ENCODE data around the gene COMMD1. TPM values are rescaled to one million over a fixed set of nuclear protein-coding genes. Genes with fewer than 3 reads are reported as not detected.

The COMMD1 gene
- total and polyA plus RNA-seq, 3 experiments from 2014 or later: 36.4 to 54.6 (median 41.2) TPM

GRCh38 chr2:62055724-62056336 is 150.4 kb downstream of the COMMD1 start:
- no peak overlapping the region for H3K27ac ChIP-seq (ENCODE audit: low read depth, low read length)
- H3K4me3 Mint-ChIP-seq: no peak overlapping the region
- no peaks in the 10 kb centered on the region for H3K27me3 Mint-ChIP-seq
- CTCF ChIA-PET: no interaction called here
- peaks cover 17 to 33% (median 26%) of the 10 kb centered on the region in 3 donors for H3K4me1 Mint-ChIP-seq
- H3K36me3 ChIP-seq (ENCODE audit: insufficient read depth, low read length): no peaks in the 10 kb centered on the region
- no peak overlapping the region for H3K27ac Mint-ChIP-seq
- H3K4me1 ChIP-seq (ENCODE audit: insufficient read depth, low read length): no peaks in the 10 kb centered on the region
- peaks cover 0 to 6% (median 1%) of the 10 kb centered on the region in 5 donors for H3K9me3 Mint-ChIP-seq
- no peaks in the 10 kb centered on the region for H3K27me3 ChIP-seq (ENCODE audit: insufficient read depth, low read length, poor library complexity, severe bottlenecking)
- H3K9me3 ChIP-seq (ENCODE audit: low read length): no peaks in the 10 kb centered on the region
- POLR2A ChIA-PET: no interaction called here
- no peak for DNase-seq
- H3K36me3 Mint-ChIP-seq: peaks cover 5 to 18% (median 16%) of the 10 kb centered on the region in 3 donors
- no peak overlapping the region for H3K4me3 ChIP-seq (ENCODE audit: low read length)

GRCh38 chr2:62056341-62056740 is 150.9 kb downstream of the COMMD1 start:
- H3K9me3 ChIP-seq (ENCODE audit: low read length): no peaks in the 10 kb centered on the region
- no peaks in the 10 kb centered on the region for H3K27me3 ChIP-seq (ENCODE audit: insufficient read depth, low read length, poor library complexity, severe bottlenecking)
- H3K4me1 Mint-ChIP-seq: peaks cover 17 to 33% (median 26%) of the 10 kb centered on the region in 3 donors
- DNase-seq: no peak
- H3K4me3 Mint-ChIP-seq: no peak overlapping the region
- CTCF ChIA-PET: no interaction called here
- no peak overlapping the region for H3K27ac Mint-ChIP-seq
- no peak overlapping the region for H3K27ac ChIP-seq (ENCODE audit: low read depth, low read length)
- peaks cover 0 to 11% (median 2%) of the 10 kb centered on the region in 5 donors for H3K9me3 Mint-ChIP-seq
- no peak overlapping the region for H3K4me3 ChIP-seq (ENCODE audit: low read length)
- H3K4me1 ChIP-seq (ENCODE audit: insufficient read depth, low read length): no peaks in the 10 kb centered on the region
- peaks cover 5 to 22% (median 16%) of the 10 kb centered on the region in 3 donors for H3K36me3 Mint-ChIP-seq
- POLR2A ChIA-PET: no interaction called here
- H3K36me3 ChIP-seq (ENCODE audit: insufficient read depth, low read length): no peaks in the 10 kb centered on the region
- H3K27me3 Mint-ChIP-seq: no peaks in the 10 kb centered on the region

- Histone ChIP-seq H3K36me3 (ENCODE audit: insufficient read depth, low read length) (no peaks in the 10 kb centered on the region), H3K27ac (ENCODE audit: low read depth, low read length) (no peak overlapping the region), H3K27me3 (ENCODE audit: insufficient read depth, low read length, poor library complexity, severe bottlenecking) (no peaks in the 10 kb centered on the region), H3K4me3 (ENCODE audit: low read length) (no peak overlapping the region), H3K4me1 (ENCODE audit: insufficient read depth, low read length) (no peaks in the 10 kb centered on the region), H3K9me3 (ENCODE audit: low read length) (no peaks in the 10 kb centered on the region)
- Mint-ChIP-seq H3K27me3 (no peaks in the 10 kb centered on the region), H3K27ac (no peak overlapping the region), H3K4me3 (no peak overlapping the region), H3K4me1 (no peaks in the 10 kb centered on the region), H3K36me3 (peaks cover 2 to 19% (median 7%) of the 10 kb centered on the region in 3 donors), H3K9me3 (peaks cover 0 to 10% (median 2%) of the 10 kb centered on the region in 5 donors)
- POLR2A ChIA-PET: no interaction called here
- DNase-seq: no peak
- CTCF ChIA-PET: interaction anchor here (0.6 kb wide), 1 partner anchor 16 kb away, joined by 3 read pairs; no protein-coding TSS in a partner anchor
These were observed 159.8 kb downstream of the COMMD1 start for GRCh38 chr2:62065243-62065642.

- Mint-ChIP-seq H3K4me3 (no peak overlapping the region), H3K27me3 (no peaks in the 10 kb centered on the region), H3K27ac (peak overlapping the region in 1 of 8 donors; percentile 33), H3K36me3 (peaks cover 8 to 18% (median 13%) of the 10 kb centered on the region in 3 donors), H3K4me1 (no peaks in the 10 kb centered on the region), H3K9me3 (peaks cover 0 to 2% (median 0%) of the 10 kb centered on the region in 5 donors)
- Histone ChIP-seq H3K9me3 (ENCODE audit: low read length) (no peaks in the 10 kb centered on the region), H3K4me3 (ENCODE audit: low read length) (no peak overlapping the region), H3K27me3 (ENCODE audit: insufficient read depth, low read length, poor library complexity, severe bottlenecking) (no peaks in the 10 kb centered on the region), H3K4me1 (ENCODE audit: insufficient read depth, low read length) (no peaks in the 10 kb centered on the region), H3K36me3 (ENCODE audit: insufficient read depth, low read length) (no peaks in the 10 kb centered on the region), H3K27ac (ENCODE audit: low read depth, low read length) (no peak overlapping the region)
- CTCF ChIA-PET: no interaction called here
- DNase-seq: no peak
- POLR2A ChIA-PET: no interaction called here
These were observed 165.7 kb downstream of the COMMD1 start for GRCh38 chr2:62071126-62071598.

GRCh38 chr2:62071760-62072680 is 166.5 kb downstream of the COMMD1 start:
- Histone ChIP-seq H3K27me3 (ENCODE audit: insufficient read depth, low read length, poor library complexity, severe bottlenecking) (no peaks in the 10 kb centered on the region), H3K27ac (ENCODE audit: low read depth, low read length) (no peak overlapping the region), H3K4me1 (ENCODE audit: insufficient read depth, low read length) (no peaks in the 10 kb centered on the region), H3K36me3 (ENCODE audit: insufficient read depth, low read length) (no peaks in the 10 kb centered on the region), H3K4me3 (ENCODE audit: low read length) (no peak overlapping the region), H3K9me3 (ENCODE audit: low read length) (no peaks in the 10 kb centered on the region)
- Mint-ChIP-seq H3K27ac (no peak overlapping the region), H3K4me1 (no peaks in the 10 kb centered on the region), H3K27me3 (no peaks in the 10 kb centered on the region), H3K36me3 (peaks cover 9 to 18% (median 13%) of the 10 kb centered on the region in 3 donors), H3K9me3 (peaks cover 0 to 2% (median 0%) of the 10 kb centered on the region in 5 donors), H3K4me3 (no peak overlapping the region)
- ChIA-PET CTCF (no interaction called here), POLR2A (no interaction called here)
- no peak for DNase-seq

- POLR2A ChIA-PET: interaction anchor here (0.6 kb wide), 1 partner anchor 190 kb away, joined by 7 read pairs; no protein-coding TSS in a partner anchor
- Histone ChIP-seq H3K27ac (ENCODE audit: low read depth, low read length) (no peak overlapping the region), H3K9me3 (ENCODE audit: low read length) (no peaks in the 10 kb centered on the region), H3K4me3 (ENCODE audit: low read length) (no peak overlapping the region), H3K4me1 (ENCODE audit: insufficient read depth, low read length) (no peaks in the 10 kb centered on the region), H3K27me3 (ENCODE audit: insufficient read depth, low read length, poor library complexity, severe bottlenecking) (no peaks in the 10 kb centered on the region), H3K36me3 (ENCODE audit: insufficient read depth, low read length) (no peaks in the 10 kb centered on the region)
- DNase-seq: no peak
- CTCF ChIA-PET: no interaction called here
- no peak overlapping the region for H3K4me3 Mint-ChIP-seq
- no peaks in the 10 kb centered on the region for H3K27me3 Mint-ChIP-seq
- H3K9me3 Mint-ChIP-seq: peaks cover 0 to 2% (median 0%) of the 10 kb centered on the region in 5 donors
- no peaks in the 10 kb centered on the region for H3K4me1 Mint-ChIP-seq
- H3K36me3 Mint-ChIP-seq: peaks cover 8 to 18% (median 9%) of the 10 kb centered on the region in 3 donors
- H3K27ac Mint-ChIP-seq: no peak overlapping the region
These were observed 168.8 kb downstream of the COMMD1 start for GRCh38 chr2:62074233-62074632.

GRCh38 chr2:62076980-62077638 is 171.6 kb downstream of the COMMD1 start:
- ChIA-PET CTCF (no interaction called here), POLR2A (no interaction called here)
- Mint-ChIP-seq H3K4me1 (no peaks in the 10 kb centered on the region), H3K4me3 (no peak overlapping the region), H3K27ac (no peak overlapping the region), H3K27me3 (no peaks in the 10 kb centered on the region), H3K36me3 (peaks cover 4 to 10% (median 9%) of the 10 kb centered on the region in 3 donors), H3K9me3 (peaks cover 0 to 2% (median 0%) of the 10 kb centered on the region in 5 donors)
- H3K4me3 ChIP-seq (ENCODE audit: low read length): no peak overlapping the region
- no peak for DNase-seq
- no peak overlapping the region for H3K27ac ChIP-seq (ENCODE audit: low read depth, low read length)
- H3K4me1 ChIP-seq (ENCODE audit: insufficient read depth, low read length): no peaks in the 10 kb centered on the region
- no peaks in the 10 kb centered on the region for H3K9me3 ChIP-seq (ENCODE audit: low read length)
- no peaks in the 10 kb centered on the region for H3K27me3 ChIP-seq (ENCODE audit: insufficient read depth, low read length, poor library complexity, severe bottlenecking)
- H3K36me3 ChIP-seq (ENCODE audit: insufficient read depth, low read length): no peaks in the 10 kb centered on the region

- Mint-ChIP-seq H3K9me3 (no peaks in the 10 kb centered on the region), H3K27me3 (no peaks in the 10 kb centered on the region), H3K27ac (no peak overlapping the region), H3K4me3 (no peak overlapping the region), H3K4me1 (no peaks in the 10 kb centered on the region), H3K36me3 (peaks cover 0 to 6% (median 0%) of the 10 kb centered on the region in 3 donors)
- Histone ChIP-seq H3K4me1 (ENCODE audit: insufficient read depth, low read length) (no peaks in the 10 kb centered on the region), H3K9me3 (ENCODE audit: low read length) (no peaks in the 10 kb centered on the region), H3K27me3 (ENCODE audit: insufficient read depth, low read length, poor library complexity, severe bottlenecking) (no peaks in the 10 kb centered on the region), H3K4me3 (ENCODE audit: low read length) (no peak overlapping the region), H3K27ac (ENCODE audit: low read depth, low read length) (no peak overlapping the region), H3K36me3 (ENCODE audit: insufficient read depth, low read length) (no peaks in the 10 kb centered on the region)
- ChIA-PET POLR2A (no interaction called here), CTCF (no interaction called here)
- DNase-seq: no peak
These were observed 179.3 kb downstream of the COMMD1 start for GRCh38 chr2:62084801-62085200.
